ENCODE measurements around the gene MELTF. TPM values are rescaled to one million over a fixed set of nuclear protein-coding genes. Genes with fewer than 3 reads are reported as not detected.
A peak's percentile ranks its signal among the peaks of the same experiment; 100 is the strongest.

MELTF gene
- total and polyA plus RNA-seq, 2 of the 13 experiments (the other 11 are each of a cell fraction or from before 2014, with no cell fraction given), result 3.2 to 7.5 TPM

- TF ChIP-seq ZNF891 (CRISPR knock-in tag; IDR thresholded peaks at IDR 0.05) (no peak), RCOR2 (CRISPR knock-in tag; IDR thresholded peaks at IDR 0.05) (no peak), ZFP62 (CRISPR knock-in tag; IDR thresholded peaks at IDR 0.05) (no peak), ZNF839 (CRISPR knock-in tag; IDR thresholded peaks at IDR 0.05; ENCODE audit: borderline replicate concordance) (no peak), MTF1 (CRISPR knock-in tag; IDR thresholded peaks at IDR 0.05) (no peak), SIN3B (IDR thresholded peaks at IDR 0.05; ENCODE audit: low read length) (no peak), ZBTB2 (CRISPR knock-in tag; IDR thresholded peaks at IDR 0.05; ENCODE audit: low read depth) (no peak), ETV5 (CRISPR knock-in tag; IDR thresholded peaks at IDR 0.05; ENCODE audit: borderline replicate concordance) (no peak), AKNA (CRISPR knock-in tag; IDR thresholded peaks at IDR 0.05; ENCODE audit: borderline replicate concordance) (no peak), PRPF4 (IDR thresholded peaks at IDR 0.05; ENCODE audit: low read depth, low read length, poor library complexity, severe bottlenecking) (no peak), ZNF333 (CRISPR knock-in tag; IDR thresholded peaks at IDR 0.05; ENCODE audit: borderline replicate concordance) (no peak), SMAD3 (CRISPR knock-in tag; IDR thresholded peaks at IDR 0.05) (no peak), ZNF547 (CRISPR knock-in tag; IDR thresholded peaks at IDR 0.05) (no peak), IRF1 (CRISPR knock-in tag; IDR thresholded peaks at IDR 0.05; ENCODE audit: low read depth) (no peak), ZNF773 (CRISPR knock-in tag; IDR thresholded peaks at IDR 0.05; ENCODE audit: borderline replicate concordance) (no peak), U2AF1 (optimal IDR thresholded peaks at IDR 0.05; ENCODE audit: low read depth, low read length) (no peak), ZNF280B (CRISPR knock-in tag; IDR thresholded peaks at IDR 0.05; ENCODE audit: borderline replicate concordance) (no peak), KMT2A (CRISPR knock-in tag; IDR thresholded peaks at IDR 0.05) (no peak), ZNF747 (CRISPR knock-in tag; IDR thresholded peaks at IDR 0.05; ENCODE audit: borderline replicate concordance) (no peak), MATR3 (CRISPR knock-in tag; IDR thresholded peaks at IDR 0.05) (no peak), ZNF441 (CRISPR knock-in tag; IDR thresholded peaks at IDR 0.05; ENCODE audit: borderline replicate concordance) (peak; percentile 65; the same call in 1 of the 2 replicates), ARNT (IDR thresholded peaks at IDR 0.05) (no peak)
- TF ChIP-seq, protein P1, sequence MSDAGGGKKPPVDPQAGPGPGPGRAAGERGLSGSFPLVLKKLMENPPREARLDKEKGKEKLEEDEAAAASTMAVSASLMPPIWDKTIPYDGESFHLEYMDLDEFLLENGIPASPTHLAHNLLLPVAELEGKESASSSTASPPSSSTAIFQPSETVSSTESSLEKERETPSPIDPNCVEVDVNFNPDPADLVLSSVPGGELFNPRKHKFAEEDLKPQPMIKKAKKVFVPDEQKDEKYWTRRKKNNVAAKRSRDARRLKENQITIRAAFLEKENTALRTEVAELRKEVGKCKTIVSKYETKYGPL (CRISPR knock-in tag; IDR thresholded peaks at IDR 0.05), result no peak
Observed at GRCh38 chr3:196981657-196982056, 48.0 kb downstream of the MELTF start (continued).

Data from HepG2 (cell line).